HG03280 (cell line): Measurements from ENCODE around the gene PLA2G7.
"Not testable (repeated sequence)": the region's sequence is repeated elsewhere in the genome, so short reads cannot be mapped to it uniquely, and the experiment has no call there.

Source experiments
- ATAC-seq: cut with Tn5 transposase; IDR thresholded peaks from one replicate; pipeline ENCODE4 v1.9.1; 2021; ENCODE audit warnings: mild to moderate bottlenecking, moderate library complexity; ENCODE audit not compliant: unreplicated experiment

The PLA2G7 gene

DNA sequence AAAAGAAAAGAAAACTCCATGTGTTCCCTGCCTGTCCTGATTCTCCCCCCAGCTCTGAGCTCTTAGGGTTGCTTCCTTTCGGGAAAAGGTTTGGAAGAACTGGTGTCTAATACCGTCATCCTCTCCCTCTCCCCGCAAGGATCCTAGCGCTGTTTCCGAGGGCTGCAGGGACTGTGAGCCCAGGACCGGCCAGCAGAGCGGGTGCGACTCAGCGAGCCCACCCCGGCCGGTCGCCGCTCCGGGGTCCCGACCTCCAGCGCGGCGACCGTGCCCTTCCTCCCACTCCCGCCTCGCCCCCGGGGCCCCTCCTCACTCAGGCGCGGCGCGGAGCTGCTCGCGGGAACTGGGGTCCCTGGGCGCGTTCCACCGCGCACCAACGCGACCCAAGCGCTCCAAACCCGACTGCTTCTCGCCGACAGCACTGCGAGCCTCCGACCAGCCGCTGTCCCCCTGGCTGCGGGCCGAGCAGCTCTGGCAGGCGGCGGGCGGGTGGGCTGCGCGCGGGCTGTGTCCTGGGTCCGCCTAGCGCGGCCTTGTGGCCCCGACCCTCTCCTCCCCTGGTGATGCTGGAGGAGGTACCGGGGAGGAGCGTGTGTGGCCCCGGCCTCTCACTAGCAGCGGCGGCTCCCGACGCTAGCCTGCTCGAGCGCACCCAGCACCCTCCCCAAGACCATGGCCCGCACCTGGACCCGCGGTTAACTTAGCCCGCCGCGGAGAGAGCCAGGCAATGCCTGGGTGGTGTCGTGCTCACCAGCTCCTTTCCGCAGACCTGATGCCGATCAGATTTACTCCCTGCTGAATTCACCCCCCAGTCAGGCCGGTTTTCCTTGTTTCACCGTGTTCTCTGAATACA lies at the start of gene PLA2G7:
Gene PLA2G7 (minus strand): TSS at position 509 of the 853 bp plus-strand sequence. CDS start 12,484 bp downstream, outside the sequence.
- ATAC-seq, result no peak

DNA sequence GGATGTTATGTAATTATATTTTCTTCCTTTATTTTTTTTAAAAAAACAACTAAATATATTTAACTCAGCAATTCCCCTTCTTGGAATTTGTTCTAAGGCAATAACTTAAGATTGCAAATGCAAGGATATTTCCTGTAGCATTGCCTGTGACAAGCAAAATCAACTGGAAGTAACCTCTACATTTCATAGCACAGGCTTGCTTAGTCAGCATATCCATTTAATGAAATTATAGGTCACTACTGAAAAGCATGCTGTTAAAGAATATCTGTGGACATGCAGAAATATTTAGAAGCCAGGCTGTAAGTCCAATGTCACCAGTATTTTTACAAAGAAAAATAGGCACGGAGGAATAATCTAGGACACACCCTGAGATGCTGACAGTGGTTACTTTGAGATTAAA lies 49.4 kb upstream of the PLA2G7 start:
- ATAC-seq, result no peak

DNA sequence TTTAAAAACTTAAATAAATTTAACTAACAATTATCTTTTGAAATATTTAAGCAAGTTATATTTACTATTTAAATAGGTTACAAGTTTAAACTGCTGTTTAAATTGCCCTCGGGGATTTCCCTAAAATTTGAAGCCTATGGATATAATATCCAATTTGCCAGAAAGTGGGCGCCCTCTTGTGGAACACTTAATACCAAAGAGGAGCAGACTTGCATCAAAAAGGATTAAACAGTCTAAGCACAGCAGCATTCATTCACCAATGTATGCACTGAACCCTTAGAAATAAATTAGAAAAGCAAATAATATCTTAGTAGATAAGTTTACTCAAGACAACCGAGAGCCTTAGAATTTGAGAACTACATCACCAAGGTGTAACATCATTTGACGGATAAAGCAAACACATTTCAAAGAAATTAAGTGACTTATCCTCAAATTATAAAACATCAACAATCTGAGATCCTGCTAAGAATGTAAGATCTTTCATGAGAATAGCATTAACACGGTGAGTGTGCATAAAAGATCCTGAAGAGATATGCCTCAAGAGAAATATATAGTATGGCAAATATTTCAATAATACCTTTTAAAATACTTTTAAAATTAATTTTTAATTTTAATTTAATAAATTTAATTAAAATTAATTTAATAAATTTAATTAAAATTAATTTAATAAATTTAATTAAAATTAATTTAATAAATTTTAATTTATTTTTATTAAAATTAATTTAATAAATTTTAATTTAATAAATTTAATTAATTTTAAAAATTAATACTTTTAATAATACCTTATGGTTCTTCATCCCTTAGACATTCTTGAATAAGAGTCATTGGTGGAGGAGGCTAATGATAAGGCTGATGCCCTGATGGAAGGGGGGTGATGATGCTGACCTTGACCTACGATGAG lies 46.6 kb upstream of the PLA2G7 start:
- no peak for ATAC-seq

DNA sequence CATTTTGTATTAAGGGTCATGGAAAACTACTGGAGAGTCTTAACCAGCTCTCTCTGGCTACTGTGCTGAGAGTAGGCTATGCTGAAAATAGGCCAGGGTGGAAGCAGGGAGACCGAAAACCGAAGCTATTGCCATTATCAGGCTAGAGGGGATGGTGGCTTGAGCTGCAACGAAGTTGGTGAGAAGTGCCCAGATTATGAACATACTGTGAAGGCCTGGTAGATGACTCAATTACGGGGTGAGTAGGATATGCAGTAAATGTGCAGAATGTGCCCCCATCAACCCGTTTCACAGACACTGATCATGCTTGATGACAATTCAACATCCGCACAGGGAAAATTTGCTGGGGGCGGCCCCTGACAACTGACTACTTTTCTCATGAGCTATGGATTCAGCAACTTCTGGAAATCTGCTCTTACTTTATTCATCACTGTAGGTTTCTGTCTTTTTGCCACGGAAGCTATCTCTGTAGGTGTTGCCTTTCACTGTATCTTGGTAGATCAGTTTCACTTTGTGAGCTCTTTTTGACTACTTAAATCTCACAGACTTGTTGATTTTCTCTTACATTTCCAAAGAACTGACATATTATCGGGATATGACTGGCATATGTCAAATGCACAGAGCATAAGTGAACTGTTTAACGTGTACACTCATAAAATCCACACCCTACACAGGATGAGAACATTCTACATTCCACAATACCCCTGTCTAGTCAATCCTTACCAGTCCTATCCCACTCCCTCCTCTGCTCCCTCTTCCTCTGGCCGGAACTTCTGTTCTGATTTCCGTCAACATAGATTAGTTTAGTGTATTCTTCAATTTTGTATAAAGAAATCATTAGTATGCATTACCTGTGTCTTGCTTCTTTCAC lies 42.5 kb upstream of the PLA2G7 start:
- no peak for ATAC-seq

DNA sequence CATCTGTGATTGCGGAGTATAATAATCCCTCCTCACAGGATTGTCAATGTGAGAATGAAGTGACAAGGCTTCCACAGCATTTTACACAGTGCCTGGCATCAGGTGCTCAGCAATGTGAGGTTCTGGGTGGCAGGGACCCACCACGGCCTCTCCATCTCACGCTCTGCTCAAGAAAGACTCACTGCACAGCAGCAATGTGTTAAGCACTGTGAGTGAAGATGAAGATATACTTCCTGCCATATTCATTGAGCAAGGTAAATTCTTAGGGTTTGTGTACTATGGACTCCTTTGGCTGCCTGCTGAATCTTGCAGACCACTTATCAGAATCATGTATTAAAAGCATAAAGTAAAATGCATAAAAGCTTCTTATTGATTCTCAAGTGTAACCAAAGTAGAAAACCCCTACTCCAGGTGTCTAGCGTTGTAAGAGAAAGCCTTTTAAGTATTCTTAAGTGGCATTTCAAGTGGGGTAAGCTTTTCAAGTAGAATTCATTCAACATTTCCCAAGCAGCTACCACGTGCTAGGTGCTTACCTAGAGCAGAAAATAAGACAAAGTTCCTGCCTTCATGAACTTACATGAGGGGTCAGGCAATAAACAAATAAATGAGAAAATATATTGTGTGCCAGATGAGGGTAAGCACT lies 41.0 kb upstream of the PLA2G7 start:
- no peak for ATAC-seq

DNA sequence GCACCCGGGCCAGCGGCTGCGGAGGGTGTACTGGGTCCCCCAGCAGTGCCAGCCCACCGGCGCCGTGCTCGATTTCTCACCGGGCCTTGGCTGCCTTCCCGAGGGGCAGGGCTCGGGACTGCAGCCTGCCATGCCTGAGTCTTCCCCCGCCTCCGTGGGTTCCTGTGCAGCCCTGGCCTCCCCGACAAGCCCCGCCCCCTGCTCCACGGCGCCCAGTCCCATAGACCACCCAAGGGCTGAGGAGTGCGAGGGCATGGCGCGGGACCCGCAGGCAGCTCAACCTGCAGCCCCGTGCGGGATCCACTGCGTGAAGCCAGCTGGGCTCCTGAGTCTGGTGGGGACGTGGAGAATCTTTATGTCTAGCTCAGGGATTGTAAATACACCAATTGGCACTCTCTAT lies 39.6 kb upstream of the PLA2G7 start:
- ATAC-seq, result not testable (repeated sequence)

DNA sequence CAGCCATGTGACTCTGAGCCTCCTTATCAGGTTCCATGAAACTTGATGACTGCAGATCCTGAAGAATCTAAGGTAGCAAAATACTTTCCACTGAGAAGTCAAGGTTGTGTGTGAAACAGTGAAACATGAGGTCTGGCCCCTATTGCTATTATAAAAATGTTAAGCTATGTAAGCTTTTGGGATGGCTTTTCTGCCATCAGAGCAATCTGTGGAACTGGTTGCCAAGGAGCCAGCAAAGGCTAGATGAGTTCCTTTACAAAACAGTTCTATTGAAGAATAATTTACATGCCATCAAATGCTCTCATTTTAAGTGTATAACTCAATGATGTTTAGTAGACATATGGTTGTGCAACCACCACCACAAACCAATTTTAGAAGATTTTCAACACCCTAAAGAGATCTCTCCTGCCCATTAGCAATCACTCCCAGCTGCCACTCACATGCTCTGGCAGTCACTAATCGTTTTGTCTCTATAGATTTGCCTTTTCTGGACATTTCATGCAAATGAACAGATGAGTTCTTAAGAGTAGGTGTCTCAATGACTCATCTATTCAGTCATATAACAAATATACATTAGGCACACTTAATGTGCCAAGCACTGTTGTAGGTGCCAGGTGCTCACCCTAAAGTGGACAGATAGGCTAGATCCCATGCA lies 38.2 kb upstream of the PLA2G7 start:
- ATAC-seq, result no peak

DNA sequence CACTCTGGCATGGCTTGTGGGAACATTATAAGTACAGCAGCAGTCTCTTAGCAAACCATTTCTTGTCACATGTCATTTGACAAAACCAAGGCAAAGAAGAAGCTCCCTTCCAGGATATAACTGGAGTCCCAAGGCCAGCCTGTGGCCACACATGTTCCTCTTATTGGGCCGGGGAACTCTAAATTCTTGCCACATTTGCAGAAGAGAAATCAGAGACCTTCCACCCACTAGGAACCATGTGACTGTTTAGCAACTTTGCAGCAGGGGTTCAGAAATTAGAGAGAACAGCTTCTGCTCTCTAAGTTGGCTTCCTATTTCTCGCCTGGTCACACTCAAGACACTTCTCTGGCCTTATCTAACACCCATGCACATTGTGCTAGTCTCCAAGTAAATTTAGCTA lies 37.6 kb upstream of the PLA2G7 start:
- no peak for ATAC-seq

DNA sequence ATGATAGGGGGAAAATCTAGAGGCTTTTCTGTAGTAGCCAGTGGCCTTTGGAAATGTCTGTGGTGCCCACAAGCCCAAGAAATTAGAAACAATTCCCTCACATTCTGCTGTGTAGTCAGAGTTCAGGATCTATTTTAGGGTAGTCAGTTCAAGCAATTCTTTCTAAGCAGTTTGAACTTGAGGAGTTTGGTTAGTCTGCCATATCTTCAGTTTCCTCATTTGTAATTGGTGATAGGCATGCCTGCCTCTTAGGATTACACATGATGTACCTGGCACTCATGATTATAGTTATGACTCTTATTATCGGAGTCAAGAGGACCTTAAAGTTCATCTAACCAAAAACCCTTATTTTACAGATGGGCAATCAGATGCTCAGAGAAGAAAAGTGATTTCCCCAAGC lies 36.8 kb upstream of the PLA2G7 start:
- ATAC-seq, result no peak

DNA sequence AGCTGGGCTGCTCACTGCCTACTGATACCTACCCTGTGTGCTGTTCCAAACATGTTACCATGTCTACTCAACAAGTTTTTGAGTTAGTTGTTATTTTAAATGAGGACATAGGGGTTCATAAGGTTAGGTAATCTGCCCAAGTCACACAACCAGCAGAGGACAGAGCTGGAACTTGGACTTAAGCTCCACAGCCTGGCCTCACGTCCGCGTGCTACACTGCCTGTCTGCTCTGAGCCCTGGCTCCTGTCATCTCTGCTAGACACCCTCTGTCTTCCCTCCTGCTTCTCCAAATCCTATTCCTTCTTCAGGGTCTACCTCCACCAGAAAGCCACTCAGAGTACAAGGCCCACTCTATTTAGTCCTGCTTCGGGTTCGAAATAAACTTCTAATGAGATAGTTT lies 29.8 kb upstream of the PLA2G7 start:
- ATAC-seq, result no peak

DNA sequence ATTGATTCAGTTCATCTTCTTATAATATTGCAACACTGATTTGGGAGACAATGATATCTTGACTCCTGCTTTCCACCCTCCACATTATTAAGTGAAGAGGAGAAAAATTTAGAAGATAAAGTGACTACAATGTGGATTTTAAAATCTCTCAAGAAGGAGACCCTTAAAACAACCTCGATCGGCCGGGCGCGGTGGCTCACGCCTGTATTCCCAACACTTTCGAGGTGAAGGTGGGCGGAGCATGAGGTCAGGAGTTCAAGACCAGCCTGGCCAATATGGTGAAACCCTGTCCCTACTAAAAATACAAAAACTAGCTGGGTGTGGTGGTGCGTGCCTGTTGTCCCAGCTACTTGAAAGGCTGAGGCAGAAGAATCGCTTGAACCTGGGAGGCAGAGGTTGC lies 29.1 kb upstream of the PLA2G7 start:
- ATAC-seq, result not testable (repeated sequence)

DNA sequence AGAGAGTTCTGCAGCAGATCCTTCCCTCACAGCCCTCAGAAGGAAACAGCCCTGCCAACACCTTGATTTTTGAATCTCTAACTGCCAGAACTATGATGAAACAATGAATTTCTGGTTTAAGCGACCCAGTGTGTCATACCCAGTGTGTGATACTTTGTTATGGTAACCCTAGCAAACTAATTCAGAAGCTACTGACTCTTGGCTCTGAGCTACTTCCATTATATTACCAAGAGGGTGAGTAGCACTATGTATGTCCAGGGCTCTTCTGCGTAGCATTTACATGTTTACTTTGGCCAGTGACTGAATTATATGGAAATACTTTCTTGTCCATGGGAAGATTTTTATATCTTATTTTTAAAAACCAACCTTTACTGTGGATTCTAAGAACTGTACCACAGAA lies 28.3 kb upstream of the PLA2G7 start:
- ATAC-seq, result no peak

DNA sequence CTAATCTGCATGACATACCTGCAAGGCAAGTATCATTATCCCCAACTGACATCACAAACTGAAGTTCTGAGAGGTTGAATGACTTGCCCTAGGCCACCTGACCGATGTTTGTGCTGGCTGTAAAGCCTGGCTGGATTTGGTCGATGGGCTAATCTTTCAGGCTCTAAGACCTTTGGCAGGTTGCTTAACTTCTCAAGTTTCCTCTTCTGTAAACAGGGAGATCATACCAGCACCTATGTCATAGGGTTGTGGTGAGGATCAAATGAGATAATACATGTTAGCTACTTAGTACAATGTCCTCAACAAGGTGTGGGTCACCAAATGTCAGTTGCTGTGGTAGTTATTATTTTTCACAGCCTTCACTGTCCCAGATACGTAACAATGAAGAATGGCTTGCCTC lies 25.8 kb upstream of the PLA2G7 start:
- ATAC-seq, result no peak

DNA sequence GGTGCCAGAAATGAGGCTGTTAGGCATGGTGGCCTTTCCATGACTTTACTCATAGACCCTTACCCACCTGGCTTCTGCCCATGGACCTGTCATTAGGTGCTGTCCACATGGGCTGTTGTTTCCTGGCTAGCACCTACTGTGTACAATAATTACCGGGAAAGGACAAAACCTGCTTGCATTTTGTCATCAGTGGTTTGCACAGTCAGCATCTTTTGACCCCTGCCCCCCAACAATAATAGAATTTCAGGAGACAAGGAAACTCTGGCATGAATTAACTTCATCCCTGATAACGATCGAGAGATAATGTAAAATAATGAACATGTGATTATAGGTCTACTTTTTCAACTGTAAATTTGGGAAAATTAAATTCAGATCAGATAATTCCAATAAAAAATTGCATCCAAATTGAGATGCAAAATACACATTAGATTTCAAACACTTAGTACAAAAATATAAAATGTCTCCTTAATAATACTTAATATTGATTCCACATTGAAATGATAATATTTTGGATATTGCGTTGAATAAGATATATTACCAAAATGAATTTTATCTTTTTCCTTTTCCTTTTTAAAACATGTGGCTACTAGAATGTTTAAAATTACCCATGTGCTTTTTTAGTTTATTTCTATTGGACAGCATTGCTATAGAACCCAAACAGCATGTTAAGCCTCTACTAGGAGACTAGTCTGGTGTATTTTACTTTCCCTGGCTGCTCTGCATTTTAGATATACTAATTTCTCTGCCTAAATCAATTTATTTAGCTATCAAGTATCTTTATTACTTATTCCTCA lies 24.0 kb upstream of the PLA2G7 start:
- ATAC-seq, result no peak

DNA sequence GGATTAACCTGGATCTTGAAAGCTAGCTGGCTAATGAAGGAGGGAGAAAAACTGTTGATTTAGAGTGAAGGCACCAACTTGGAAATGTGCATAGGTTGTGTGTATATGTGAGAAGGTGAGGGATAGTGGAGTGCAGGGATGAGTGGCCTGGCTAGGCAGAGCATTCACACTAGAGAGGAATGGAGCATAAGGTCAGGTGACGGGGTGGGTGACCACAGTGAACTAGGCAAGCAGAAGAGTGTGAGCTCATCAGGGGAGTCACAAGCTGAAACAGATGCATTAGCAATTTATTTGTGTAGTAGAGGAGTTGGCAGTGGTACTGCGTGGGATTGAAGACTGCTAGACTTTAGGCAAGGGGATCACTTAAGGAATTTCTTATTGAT lies 22.0 kb upstream of the PLA2G7 start:
- ATAC-seq, result no peak

DNA sequence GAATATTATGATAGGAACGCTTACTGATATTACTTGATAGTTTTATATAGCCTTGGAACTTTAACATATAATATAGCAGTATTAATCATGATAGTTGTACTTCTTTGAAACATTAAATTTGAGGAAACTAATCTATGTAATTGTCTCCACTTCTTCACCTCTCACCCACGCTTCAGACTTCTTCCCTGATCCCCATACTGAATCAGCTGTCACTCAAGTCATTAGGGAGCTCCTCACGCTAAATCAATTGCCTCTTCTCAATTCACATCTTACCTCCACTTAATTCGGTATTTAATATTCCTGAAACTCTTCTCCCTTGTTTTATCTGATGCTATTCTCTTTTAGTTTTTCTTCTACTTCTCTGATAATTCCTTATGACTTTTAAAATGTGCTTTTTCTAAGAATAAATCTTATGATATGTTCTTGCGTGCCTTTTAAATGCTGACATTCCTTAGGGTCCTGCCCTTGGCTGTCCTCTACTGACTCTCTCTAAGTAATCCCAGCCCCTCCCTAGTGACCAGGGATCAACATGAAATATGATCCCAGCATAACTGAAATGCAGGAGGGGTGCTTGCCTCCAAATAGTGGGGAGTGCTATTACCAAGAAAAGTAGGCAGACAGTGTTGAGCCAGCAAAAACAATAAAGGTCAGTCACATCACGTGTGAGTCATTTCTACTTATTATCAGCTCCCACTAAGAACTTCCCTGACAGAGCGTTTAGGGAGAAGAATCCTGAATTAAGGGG lies 21.5 kb upstream of the PLA2G7 start:
- ATAC-seq, result no peak

DNA sequence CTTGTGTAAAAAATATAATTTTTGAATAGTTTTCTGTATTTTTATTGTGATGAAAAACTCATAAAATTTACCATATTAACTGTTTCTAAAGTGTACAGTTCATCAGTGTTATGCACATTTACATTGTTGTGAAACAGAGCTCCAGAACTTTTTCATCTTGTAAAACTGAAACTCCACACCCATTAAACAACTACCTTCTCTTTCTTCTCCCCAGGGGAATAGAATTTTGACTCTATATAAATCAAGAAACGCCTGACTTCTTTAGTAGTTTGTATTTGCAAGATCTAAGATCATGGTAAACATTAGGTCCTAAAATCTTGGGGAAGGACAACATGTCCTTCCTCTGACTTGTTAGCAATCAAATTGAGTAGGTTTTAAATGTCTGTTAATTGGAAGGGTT lies 20.7 kb upstream of the PLA2G7 start:
- no peak for ATAC-seq

DNA sequence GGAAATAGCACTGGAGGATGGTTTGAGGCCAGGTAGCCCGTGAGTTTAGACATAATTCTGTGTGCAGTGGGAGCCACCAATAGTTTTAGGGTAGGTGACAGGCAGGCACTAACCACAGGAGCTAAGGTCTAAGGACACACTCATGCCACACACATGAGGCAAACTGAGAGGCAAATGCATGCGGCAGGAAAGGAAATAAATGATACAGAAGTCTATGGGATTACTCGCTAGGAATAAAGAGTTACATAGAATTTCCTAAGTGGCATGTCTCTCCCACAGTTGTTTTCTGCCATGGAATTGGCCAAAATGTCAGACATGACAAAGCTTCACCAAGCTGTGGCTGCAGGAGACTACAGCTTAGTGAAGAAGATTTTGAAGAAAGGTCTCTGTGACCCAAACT lies 16.5 kb upstream of the PLA2G7 start:
- no peak for ATAC-seq

DNA sequence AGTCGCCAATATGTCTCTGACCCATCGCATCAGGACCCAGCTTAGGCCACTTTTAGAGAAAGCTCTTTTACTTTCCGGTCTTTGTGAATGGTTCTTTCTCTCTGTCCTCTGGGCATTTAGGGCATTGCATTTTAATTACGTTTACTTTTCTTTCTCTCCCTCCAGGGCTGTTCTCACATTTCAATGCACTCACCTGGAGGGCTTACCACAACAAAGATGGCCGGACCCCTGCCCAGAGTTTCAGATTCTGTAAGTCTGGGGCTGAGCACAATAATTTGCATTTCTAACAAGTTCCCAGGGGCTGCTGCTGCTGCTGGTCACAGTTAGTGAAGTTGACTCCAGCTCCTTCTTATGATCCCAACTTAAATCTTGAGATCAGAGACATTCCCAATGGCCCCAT lies 14.6 kb upstream of the PLA2G7 start:
- no peak for ATAC-seq
